ENCODE data around the gene EHMT1.

Gene EHMT1

DNA sequence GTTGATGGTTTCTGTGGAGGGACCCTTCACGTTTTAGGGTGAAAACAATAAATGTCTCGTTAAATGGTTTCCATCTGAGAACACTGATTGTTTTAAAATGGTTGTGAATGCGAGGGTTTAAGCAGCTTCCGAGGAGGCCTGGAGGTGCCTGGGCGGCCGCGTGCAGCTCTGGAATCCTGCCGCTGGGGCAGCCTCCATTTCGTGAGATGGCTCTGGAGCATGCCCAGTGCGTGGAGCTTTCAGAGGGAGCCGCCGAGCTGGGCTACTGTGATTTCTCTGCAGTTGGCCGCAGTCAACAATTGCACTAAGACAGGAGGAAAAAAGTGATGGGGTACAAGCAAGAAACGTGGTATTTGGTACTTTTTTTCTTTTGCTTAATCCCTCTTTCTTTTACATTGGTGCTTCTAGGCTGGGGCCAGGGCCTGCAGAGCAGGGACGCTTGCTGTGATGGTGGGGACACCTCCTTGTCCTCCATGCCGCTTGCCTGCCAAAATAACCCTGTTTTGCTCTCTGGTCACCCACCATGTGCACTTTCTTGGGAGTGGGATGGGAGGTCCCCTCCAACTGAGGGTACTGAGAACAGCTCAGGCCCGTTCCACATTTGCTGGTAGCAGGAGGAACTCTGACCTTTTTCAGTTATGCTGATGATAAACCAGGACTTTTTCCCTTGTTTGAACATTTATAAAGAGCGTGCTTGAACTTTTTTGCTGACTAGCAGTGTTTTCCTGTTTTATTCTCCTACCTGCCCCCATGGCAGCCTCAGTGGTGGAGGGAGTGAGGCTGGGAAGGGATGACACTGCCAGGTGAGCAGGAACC is 47.1 kb downstream of the EHMT1 start:
- H3K27me3 ChIP-seq, result no peaks in the 10 kb centered on the region
- H4K20me1 ChIP-seq, result peaks cover 95 to 100% (median 100%) of the 10 kb centered on the region in 11 experiments
- TF ChIP-seq Cebpa-rat (IDR thresholded peaks at IDR 0.05), result no peak
- H3K4me1 ChIP-seq, result peaks cover 31 to 68% (median 57%) of the 10 kb centered on the region in 10 experiments
- H3K36me3 ChIP-seq, result peaks cover 31 to 76% (median 58%) of the 10 kb centered on the region in 11 experiments
- no peak overlapping the region for H3K9ac ChIP-seq
- H3K4me3 ChIP-seq, result no peak overlapping the region
- peak overlapping the region in 7 of 11 experiments; percentile 2 to 47 (median 38); a peak in 9 of 22 replicates for H3K4me2 ChIP-seq
- no peaks in the 10 kb centered on the region for H3K9me3 ChIP-seq (replicated peaks in 1 of 11)
- no peak overlapping the region for H3K27ac ChIP-seq

DNA sequence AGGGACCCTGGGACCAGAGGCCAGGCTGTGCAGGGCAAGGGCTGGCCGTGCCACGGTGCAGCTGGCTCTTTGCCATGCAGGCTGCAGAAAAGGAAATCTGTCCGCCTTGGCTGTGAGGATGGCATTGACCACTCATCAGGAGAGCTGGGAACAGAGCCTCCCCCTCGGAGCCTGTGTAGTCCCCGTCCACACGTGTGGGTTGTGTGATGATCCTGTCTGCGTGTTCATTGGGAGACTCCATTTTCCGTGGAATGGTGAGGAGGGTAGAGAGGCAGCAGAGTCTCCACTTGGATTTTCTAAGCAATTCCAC is 47.7 kb downstream of the EHMT1 start:
- Histone ChIP-seq H3K4me1 (peaks cover 37 to 73% (median 63%) of the 10 kb centered on the region in 10 experiments), H3K36me3 (peaks cover 31 to 74% (median 58%) of the 10 kb centered on the region in 11 experiments), H4K20me1 (peaks cover 98 to 100% (median 100%) of the 10 kb centered on the region in 11 experiments), H3K4me3 (no peak overlapping the region), H3K27me3 (no peaks in the 10 kb centered on the region), H3K4me2 (peak overlapping the region in 7 of 11 experiments; percentile 2 to 47 (median 38); a peak in 9 of 22 replicates), H3K9ac (no peak overlapping the region), H3K27ac (no peak overlapping the region), H3K9me3 (replicated peaks in 1 of 11) (no peaks in the 10 kb centered on the region)
- no peak for TF ChIP-seq Cebpa-rat (IDR thresholded peaks at IDR 0.05)

GRCh38 chr9:137666955-137667670 is 48.3 kb downstream of the EHMT1 start:
- Histone ChIP-seq H3K27me3 (no peaks in the 10 kb centered on the region), H3K27ac (no peak overlapping the region), H3K9ac (peak overlapping the region in 2 of 11 experiments; percentile 3 to 10; a peak in 1 of 22 replicates), H4K20me1 (peaks cover 98 to 100% (median 100%) of the 10 kb centered on the region in 11 experiments), H3K9me3 (replicated peaks in 1 of 11) (no peaks in the 10 kb centered on the region), H3K4me2 (peak overlapping the region in 9 of 11 experiments; percentile 7 to 47 (median 38); a peak in 8 of 22 replicates), H3K4me1 (peaks cover 41 to 80% (median 69%) of the 10 kb centered on the region in 10 experiments), H3K4me3 (no peak overlapping the region), H3K36me3 (peaks cover 31 to 71% (median 58%) of the 10 kb centered on the region in 11 experiments)
- TF ChIP-seq Cebpa-rat (IDR thresholded peaks at IDR 0.05), result no peak

GRCh38 chr9:137668203-137668602 is 49.4 kb downstream of the EHMT1 start:
- H3K36me3 ChIP-seq, result peaks cover 29 to 67% (median 52%) of the 10 kb centered on the region in 11 experiments
- peaks cover 99 to 100% (median 100%) of the 10 kb centered on the region in 11 experiments for H4K20me1 ChIP-seq
- no peak overlapping the region for H3K9ac ChIP-seq
- no peak overlapping the region for H3K4me2 ChIP-seq
- H3K4me1 ChIP-seq, result peaks cover 44 to 87% (median 77%) of the 10 kb centered on the region in 10 experiments
- H3K27ac ChIP-seq, result no peak overlapping the region
- H3K27me3 ChIP-seq, result no peaks in the 10 kb centered on the region
- H3K4me3 ChIP-seq, result no peak overlapping the region
- TF ChIP-seq Cebpa-rat (IDR thresholded peaks at IDR 0.05), result no peak
- no peaks in the 10 kb centered on the region for H3K9me3 ChIP-seq (replicated peaks in 1 of 11)

GRCh38 chr9:137669261-137669672 is 50.5 kb downstream of the EHMT1 start:
- peaks cover 25 to 57% (median 41%) of the 10 kb centered on the region in 11 experiments for H3K36me3 ChIP-seq
- no peaks in the 10 kb centered on the region for H3K27me3 ChIP-seq
- no peaks in the 10 kb centered on the region for H3K9me3 ChIP-seq (replicated peaks in 1 of 11)
- H3K4me3 ChIP-seq, result no peak overlapping the region
- H3K27ac ChIP-seq, result no peak overlapping the region
- no peak for TF ChIP-seq Cebpa-rat (IDR thresholded peaks at IDR 0.05)
- H4K20me1 ChIP-seq, result peaks cover 100% of the 10 kb centered on the region in 11 experiments
- H3K4me1 ChIP-seq, result peaks cover 55 to 87% (median 81%) of the 10 kb centered on the region in 10 experiments
- no peak overlapping the region for H3K9ac ChIP-seq
- peak overlapping the region in 5 of 11 experiments; percentile 28 to 77 (median 58); a peak in 5 of 22 replicates for H3K4me2 ChIP-seq

GRCh38 chr9:137670391-137671195 is 51.8 kb downstream of the EHMT1 start:
- no peak overlapping the region for H3K4me3 ChIP-seq
- peak overlapping the region; percentile 44 to 90 (median 67) for H3K4me2 ChIP-seq
- H3K27ac ChIP-seq, result peak overlapping the region in 5 of 11 experiments; percentile 11 to 38 (median 31); a peak in 6 of 22 replicates
- peaks cover 97 to 100% (median 98%) of the 10 kb centered on the region in 11 experiments for H4K20me1 ChIP-seq
- H3K4me1 ChIP-seq, result peaks cover 61 to 88% (median 84%) of the 10 kb centered on the region in 10 experiments
- TF ChIP-seq Cebpa-rat (IDR thresholded peaks at IDR 0.05), result no peak
- peak overlapping the region in 9 of 11 experiments; percentile 8 to 53 (median 32); a peak in 14 of 22 replicates for H3K9ac ChIP-seq
- H3K9me3 ChIP-seq (replicated peaks in 1 of 11), result no peaks in the 10 kb centered on the region
- H3K36me3 ChIP-seq, result peaks cover 21 to 43% (median 30%) of the 10 kb centered on the region in 11 experiments
- no peaks in the 10 kb centered on the region for H3K27me3 ChIP-seq

- H3K4me2 ChIP-seq, result peak overlapping the region; percentile 44 to 90 (median 68); a peak in 16 of 22 replicates
- H3K4me3 ChIP-seq, result no peak overlapping the region
- peaks cover 62 to 85% (median 82%) of the 10 kb centered on the region in 10 experiments for H3K4me1 ChIP-seq
- peak overlapping the region in 2 of 11 experiments; percentile 31 to 35; a peak in 2 of 22 replicates for H3K27ac ChIP-seq
- H4K20me1 ChIP-seq, result peaks cover 91 to 98% (median 94%) of the 10 kb centered on the region in 11 experiments
- no peak for TF ChIP-seq Cebpa-rat (IDR thresholded peaks at IDR 0.05)
- peaks cover 15 to 38% (median 24%) of the 10 kb centered on the region in 11 experiments; a peak in 21 of 22 replicates for H3K36me3 ChIP-seq
- peaks cover 0 to 3% (median 0%) of the 10 kb centered on the region in 11 experiments; a peak in 7 of 22 replicates for H3K9me3 ChIP-seq (replicated peaks in 1 of 11)
- peak overlapping the region in 9 of 11 experiments; percentile 8 to 53 (median 36); a peak in 7 of 22 replicates for H3K9ac ChIP-seq
- no peaks in the 10 kb centered on the region for H3K27me3 ChIP-seq
Measured at GRCh38 chr9:137671196-137671538, 52.4 kb downstream of the EHMT1 start.

GRCh38 chr9:137671721-137672120 is 52.9 kb downstream of the EHMT1 start:
- Histone ChIP-seq H3K36me3 (peaks cover 12 to 32% (median 19%) of the 10 kb centered on the region in 11 experiments; a peak in 21 of 22 replicates), H3K4me1 (peaks cover 64 to 85% (median 82%) of the 10 kb centered on the region in 10 experiments), H3K4me3 (no peak overlapping the region), H3K9ac (peak overlapping the region in 2 of 11 experiments; percentile 36 to 37; a peak in 3 of 22 replicates), H3K27me3 (no peaks in the 10 kb centered on the region), H4K20me1 (peaks cover 85 to 98% (median 88%) of the 10 kb centered on the region in 11 experiments), H3K27ac (no peak overlapping the region), H3K9me3 (replicated peaks in 1 of 11) (peaks cover 0 to 8% (median 5%) of the 10 kb centered on the region in 11 experiments; a peak in 9 of 22 replicates), H3K4me2 (peak overlapping the region; percentile 0 to 90 (median 44); a peak in 13 of 22 replicates)
- TF ChIP-seq Cebpa-rat (IDR thresholded peaks at IDR 0.05), result no peak
